HG03103 (cell line): ENCODE data around the gene PTPRG.
"Not testable (repeated sequence)": the region's sequence is repeated elsewhere in the genome, so short reads cannot be mapped to it uniquely, and the experiment has no call there.

Source experiments
- ATAC-seq: cut with Tn5 transposase; IDR thresholded peaks from one replicate; pipeline ENCODE4 v1.9.1; 2021; ENCODE audit warnings: low read depth; ENCODE audit not compliant: unreplicated experiment

Gene PTPRG

DNA sequence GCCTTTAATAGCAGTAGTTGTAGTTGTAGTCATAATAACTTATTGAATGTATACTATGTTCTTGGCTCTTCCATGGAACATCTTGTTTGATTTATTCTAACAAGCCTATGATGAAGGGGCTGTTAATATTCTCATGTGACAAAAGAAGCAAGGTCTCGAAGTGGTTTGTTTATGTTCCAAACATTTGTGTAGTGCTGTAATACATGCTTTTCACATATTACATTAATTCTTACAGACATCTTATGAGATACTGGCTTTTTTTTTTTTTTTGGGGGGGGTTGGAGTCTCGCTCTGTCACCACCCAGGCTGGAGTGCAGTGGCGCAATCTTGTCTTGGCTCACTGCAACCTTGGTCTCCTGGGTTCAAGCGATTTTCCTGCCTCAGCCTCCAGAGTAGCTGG lies 252.3 kb downstream of the PTPRG start:
- no peak for ATAC-seq

DNA sequence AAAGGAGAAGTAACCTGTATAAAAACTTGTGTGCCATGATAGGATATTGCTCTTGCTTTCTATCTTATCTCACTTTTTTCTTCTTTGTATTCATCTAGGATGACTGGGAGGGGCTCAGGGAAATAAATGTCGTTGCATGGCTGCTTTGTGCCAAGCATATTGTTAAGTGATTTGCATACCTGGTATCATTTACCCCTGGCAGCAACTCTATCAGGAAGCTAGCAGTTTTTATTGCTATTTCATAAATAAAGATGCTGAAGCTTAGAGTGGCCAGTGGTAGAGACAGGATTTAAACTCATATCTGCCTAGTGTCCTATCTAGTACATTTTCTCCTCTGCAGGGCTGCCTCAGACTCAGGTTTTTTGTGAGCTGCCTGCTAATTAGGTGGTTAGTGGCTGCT lies 253.3 kb downstream of the PTPRG start:
- no peak for ATAC-seq

DNA sequence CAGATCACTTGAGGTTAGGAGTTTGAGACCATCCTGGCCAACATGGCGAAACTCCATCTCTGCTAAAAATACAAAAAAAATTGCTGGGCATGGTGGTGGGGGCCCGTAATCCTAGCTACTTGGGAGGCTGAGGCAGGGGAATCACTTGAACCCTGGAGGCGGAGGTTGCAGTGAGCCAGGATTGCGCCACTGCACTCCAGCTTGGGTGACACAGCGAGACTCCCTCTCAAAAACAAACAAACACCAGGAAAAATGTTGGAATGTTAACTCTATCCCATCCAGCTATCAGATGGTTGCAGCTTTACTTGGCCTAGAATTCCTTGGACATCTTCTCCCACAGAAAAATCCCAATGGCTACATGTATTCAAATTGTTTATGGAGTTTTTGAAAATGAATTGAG lies 254.9 kb downstream of the PTPRG start:
- not testable (repeated sequence) for ATAC-seq

DNA sequence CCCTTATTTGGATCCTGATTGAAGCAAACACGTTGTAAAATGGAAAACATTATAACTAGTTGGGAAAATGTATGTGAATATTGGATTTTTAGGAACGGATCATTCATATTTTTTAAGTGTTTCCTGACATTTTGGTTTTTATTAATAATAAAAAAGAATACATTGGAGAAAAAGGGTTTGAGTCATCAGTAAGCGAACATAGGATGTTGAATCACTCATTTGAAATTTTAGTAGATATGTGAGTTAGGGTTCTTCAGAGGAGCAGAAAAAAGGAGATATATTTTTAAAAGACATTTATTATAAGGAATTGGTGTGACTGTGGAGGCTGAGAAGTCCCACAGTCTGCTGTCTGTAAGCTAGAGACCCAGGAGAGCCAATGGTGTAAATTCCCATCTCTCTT lies 258.5 kb downstream of the PTPRG start:
- ATAC-seq: no peak

DNA sequence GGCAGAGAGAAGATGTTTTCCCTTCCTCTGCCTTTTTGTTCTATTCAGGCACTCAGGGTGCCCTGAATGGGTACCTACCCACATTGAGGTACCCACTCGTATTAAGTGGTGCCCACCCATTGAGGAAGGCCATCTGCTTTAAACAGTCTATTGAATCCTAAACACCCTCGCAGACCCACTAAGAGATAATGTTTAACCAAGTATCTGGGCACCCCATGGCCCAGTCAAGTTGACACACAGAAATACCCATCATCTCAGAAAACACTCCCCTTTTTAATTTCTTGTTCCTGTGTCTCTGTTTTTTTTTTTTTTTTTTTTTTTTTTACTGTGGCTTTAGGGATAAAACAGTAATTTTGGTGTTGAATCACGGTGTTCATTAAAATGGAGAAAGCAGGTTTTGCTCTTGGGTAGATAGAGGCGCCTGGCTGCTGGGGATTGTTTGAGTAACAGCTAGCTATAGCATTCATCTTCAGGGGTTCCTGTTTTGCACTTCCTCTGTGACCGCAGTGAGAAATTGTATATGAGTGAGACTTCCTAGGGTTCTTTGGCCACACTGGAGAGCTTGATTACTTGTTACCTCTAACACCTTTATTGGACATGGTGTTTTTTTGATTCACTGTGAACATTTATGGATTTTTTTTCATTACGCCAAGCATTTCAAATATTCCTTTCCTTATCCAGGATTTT lies 259.1 kb downstream of the PTPRG start:
- ATAC-seq: no peak

DNA sequence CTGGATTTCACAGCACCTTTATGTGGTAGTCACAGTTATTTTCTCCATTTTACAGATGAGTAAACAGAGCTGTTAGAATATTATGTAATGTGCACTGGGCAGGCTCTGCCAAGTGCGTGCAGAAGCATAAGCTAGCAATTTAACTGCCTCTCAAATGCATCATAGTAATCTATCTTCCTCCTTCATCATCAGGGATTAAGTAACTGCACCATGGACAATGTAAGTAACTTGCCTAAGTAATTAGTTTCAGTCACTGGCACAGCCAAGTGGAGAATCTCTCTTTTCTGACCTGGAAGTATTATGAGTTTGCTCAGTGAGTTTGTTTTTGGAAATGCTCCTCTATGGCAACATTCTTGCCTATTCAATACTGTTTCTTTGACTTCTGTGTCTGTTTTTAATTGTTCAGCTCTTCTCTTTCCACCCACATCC lies 260.5 kb downstream of the PTPRG start:
- ATAC-seq: no peak

DNA sequence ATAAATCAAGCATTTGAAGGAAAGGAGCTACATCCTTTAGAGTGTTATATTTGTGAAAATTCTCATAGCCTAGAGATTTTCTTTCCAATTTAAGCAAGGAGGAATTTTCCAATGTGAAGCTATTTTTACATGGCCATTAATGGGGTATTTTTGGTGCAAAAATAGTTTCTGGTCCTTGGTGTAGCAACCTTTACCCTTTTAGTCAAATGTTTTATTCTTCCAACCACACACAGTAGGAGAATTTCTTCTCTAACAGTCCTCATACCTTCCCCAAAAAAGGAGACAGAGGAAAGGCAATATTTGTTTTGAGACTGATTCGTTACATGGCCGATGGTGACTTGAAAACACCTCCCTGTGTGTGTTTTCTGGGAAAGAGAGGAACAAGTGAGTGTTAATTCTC lies 261.2 kb downstream of the PTPRG start:
- no peak for ATAC-seq

DNA sequence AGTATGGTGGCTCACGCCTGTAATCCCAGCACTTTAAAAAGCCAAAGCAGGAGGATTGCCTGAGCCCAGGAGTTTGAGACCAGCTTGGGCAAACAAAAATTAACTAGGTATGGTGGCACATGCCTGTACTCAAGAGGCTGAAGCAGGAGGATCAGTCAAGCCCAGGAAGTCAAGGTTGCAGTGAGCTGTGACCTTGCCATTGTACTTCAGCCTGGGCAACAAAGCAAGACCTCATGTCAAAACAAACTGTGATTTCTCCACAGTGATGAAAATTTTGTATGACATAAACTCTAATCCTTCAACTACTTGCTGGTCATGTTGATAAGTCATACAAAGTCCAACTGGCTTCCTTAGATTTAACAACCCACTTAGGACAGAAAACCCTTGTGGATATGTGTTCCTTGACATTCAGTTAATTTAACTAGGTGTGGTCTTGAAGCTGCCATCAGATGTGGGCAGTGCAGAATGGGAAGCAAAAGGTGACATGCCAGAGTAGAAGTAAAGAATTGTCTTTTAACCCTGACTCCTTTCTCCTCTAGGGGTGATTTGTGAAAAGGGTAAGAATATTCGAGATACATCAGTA lies 263.3 kb downstream of the PTPRG start:
- no peak for ATAC-seq

DNA sequence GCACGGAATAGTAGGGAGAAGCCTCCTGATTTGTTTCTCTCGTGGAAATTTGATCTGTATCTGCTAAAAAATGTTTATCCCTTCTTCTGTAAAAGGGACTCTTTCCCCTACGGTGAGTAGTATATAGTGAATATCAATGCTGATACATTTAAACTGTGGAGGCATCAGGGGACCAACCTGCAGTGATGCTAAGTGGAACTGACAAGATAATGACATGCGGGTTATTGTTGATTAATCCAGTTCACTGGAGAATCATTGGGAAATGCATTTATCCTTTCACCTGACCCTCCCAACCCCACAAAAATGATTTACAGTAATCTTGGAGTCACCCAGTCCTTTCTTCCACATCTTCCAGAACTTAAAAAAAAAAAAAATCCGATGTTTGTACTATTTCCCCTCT lies 264.8 kb downstream of the PTPRG start:
- ATAC-seq: no peak

DNA sequence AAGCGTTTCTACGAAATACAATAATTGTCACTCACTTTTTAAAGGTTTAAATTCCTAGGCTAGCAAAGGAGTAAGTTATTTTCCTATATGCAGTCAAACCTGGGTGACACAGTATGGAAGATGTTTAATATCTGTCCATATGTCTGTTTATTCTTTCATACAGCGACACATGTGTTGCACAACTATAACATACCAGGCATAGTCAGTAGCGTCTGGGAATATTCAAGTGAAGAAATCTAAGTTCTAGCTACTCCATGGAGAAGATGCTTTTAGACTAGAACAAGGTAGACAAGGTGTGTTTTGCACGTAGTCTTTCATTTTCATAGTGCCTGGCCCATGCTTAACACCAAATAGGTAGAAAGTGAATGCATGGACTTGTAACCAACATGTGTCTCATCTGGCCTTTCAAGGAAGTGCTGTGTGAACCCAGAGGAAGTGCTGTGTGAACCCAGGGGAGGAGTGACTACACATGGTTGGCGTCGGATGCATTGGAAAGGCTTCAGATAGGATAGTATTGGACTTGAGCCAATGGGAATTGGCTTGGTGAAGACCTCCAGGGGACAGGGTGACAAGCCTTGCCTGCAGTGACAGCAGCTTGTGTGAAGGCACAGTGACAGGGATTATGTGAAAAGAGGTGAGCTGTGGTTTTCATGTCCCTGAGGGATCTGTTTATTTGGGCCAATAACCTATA lies 267.0 kb downstream of the PTPRG start:
- no peak for ATAC-seq

DNA sequence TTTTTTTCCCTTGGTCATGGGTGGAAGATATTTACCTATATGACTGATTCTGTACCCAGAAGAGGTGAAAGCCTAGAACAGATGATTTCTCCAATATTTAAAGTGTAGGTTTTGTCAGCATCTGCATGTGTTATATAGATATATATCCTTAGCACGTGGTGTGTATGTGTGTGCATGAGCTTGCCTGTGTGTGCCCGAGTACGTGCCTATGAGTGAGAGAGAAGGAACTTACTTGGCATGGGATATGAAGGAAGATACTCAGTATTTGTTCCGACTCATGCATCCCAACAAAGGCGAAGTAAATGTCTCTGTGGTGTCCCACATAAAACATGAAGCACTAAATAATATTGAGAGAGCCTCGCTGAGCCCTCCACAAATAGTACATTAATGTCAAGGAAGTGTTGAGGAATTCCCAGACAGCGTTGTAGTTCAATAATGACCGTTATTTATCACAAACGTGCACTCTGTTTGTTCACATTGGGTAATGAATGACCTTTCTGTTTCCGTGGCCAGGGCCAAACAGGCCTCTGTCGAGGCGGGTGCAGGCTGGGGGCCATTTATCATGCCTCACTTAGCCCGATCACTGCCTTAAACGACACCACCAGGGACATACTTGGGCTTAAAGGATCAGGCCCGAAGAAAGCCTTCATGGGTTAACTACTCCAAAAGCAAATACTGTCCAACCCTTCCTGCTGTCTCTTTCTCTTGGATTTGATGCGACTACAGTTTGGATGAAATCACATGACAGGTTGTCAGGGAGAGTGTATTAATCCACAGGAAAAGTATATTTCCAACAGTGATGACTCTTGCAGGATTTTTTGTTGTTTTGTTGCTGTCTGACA lies 267.7 kb downstream of the PTPRG start:
- no peak for ATAC-seq

DNA sequence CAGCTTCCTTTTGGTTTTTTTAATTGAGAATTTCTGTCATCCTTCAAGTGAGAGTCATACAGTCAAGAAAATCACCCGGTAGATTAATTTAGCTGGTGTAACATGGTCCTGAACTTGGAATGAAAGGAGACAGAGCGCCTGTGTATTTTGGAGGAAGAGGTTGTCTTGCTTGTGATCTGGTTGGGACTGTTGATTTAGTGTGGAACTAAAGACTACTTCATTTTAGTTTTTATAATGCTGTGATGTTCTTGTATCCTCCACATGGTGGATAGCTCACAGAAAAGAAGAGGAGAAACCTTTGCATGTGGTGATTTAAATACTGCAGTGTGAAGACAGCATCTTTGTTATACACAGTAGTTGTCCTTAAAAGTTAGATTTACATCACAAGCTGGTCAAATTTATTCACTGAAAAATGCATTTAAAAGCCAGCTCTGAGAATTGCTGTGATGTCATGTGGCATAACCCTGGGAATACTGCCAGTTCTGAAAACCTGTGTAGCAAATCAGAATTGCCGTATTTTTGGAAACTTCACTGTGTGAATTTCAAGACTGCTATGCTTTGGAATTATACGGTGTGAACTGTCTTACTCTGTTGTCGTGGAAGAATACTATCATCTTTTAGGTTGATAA lies 268.5 kb downstream of the PTPRG start:
- ATAC-seq: no peak

DNA sequence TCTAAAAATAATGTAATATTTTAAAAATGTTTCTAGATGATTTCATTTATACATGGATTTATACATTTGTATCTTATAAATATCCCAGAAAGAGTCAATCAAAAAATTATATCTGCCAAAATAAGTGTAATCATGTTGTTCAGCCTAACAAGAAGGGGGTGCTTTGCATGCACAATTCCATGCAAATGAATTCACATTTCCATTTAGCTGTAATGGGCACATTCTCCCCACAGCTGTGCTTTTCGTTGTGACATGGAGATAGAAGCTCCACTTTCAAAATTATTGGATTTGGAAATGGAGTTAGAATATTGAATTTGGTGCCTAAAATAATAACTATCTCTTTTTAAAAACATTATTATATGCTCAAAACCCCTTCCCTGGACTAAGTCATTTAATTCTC lies 270.6 kb downstream of the PTPRG start:
- ATAC-seq: no peak

DNA sequence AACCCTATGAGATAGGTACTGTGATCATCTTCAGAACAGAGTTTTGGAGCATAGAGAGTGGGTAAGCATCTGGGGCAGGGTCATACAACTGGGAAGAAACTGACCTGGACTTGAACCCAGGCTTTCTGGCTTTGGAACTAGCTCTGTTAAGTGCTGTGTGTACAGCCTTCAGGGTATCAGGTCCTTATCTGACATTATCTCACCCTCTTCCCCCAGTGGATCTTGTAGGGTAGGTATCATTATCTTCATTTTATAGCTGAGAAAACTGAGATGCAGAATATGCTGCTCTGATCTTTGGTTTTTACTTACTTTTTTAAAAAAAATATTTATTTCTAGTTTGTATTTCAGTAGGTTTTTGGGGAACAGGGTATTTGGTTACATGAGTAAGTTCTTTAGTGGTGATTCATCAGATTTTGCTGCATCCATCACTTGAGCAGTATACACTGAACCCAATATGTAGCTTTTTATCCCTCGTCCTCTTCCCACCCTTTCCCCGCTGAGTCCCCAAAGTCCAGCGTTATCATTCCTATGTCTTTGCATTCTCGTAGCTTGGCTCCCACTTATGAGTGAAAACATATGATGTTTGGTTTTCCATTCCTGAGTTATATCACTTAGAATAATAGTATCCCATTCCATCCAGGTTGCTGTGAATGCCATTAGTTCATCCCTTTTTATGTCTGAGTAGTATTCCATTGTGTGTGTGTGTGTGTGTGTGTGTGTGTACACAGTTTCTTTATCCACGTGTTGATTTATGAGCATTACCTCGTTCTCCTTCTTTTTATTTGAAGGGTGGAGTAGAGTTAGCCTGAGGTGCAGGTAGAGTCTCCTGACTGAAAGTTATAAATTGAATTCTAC lies 271.2 kb downstream of the PTPRG start:
- no peak for ATAC-seq

DNA sequence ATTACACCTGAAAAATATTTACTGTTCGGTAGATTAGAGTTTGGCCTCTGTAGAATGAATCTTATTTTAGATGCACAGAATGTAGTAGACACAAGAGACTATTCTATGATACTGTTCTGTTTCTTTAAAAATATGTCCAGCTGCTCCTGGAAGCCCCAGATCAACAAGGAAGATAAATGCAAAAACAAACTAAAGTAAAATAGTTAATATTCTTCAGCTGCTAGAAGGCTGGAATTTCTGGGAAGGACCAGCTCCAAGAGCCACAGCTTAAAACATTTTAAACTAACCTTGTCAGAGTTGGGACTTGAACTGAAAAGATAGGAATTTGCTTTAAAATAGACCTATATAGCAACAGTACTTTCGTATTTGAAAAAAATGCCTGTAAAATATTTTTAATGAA lies 277.9 kb downstream of the PTPRG start:
- ATAC-seq: no peak

DNA sequence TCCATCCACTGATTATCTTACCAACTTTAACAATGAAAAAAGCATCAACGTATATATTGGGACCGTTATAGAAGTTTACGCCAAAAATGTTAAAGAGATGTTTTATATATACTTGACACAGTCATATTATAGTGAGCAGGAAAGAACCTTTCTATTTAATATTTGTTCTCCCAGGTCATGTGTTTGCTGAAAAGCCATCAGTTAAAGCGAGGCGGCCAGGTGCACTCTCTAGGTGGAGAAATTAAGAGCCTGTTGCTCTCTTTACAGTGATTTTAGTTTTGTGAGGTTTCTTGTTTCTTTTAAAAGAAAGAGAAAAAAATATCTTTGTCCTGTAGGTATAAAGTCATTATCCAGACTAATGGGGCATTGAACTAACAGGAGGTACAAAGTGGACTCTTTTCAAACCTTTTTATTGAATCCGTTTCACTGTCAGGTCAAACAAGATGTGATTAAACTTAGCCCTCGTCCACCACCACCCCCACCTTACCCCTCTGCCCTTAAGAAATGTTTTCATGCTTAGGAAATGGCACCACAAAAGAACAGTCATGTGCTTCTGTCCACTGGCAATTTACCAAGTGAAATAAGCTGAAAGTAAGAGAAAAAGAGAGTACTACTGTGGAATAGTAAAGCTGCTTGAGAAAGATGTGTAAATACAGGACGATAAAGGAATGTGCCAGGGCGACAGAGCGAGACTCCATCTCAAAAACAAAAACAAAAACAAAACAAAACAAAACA lies 279.9 kb downstream of the PTPRG start:
- no peak for ATAC-seq

DNA sequence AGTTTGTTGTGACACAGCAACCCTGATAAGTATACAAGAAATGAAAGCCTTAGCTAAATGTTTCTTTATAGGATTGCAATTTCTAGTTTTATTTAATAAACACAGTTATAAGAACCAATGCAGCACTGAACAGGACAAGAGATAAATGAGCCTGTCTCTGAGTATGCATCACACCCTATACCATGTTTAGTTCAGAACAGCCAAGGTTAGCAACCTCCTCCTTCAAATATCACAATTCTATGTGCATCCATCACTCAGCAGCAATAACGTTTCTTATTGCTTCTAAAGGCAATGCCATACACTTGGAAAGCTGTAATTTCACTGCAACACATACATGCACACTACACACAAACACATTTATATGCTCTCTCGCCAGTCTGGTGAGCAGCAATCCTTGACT lies 280.6 kb downstream of the PTPRG start:
- no peak for ATAC-seq

DNA sequence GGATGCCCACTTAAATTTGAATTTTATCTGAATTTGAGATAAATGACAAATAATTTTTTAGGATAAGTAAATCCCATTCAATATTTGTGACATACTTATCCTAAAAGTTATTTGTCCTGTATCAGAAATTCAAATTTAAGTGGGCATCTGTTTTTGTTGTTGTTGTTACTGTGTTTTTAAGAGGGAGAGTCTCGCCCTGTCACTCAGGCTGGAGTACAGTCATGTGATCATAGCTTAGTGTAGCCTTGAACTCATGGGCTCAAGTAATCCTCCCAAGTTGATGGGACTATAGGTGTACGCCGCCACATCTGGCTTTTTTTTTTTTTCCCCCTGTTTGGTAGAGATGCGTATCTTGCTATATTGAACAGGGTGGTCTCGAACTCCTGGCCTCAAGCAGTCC lies 283.0 kb downstream of the PTPRG start:
- no peak for ATAC-seq

DNA sequence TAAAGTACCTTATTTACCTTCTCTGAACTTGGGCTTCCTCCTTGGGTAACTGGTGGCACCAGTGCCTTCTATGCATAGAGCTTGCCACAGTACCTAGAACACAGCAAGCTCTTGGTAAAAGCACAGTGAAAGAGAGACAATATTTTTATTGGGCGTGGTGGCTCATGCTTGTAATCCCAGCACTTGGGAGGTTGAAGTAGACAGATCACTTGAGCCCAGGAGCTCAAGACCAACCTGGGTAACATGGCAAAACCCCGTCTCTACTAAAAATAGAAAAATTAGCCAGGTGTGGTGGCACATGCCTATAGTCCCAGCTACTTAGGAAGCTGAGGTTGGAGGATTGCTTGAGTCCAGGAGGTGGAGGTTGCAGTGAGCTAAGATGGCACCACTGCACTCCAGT lies 285.1 kb downstream of the PTPRG start:
- ATAC-seq: no peak
